IMR-90 (cell line): ENCODE data around the gene CFHR2. TPM values are rescaled to one million over a fixed set of nuclear protein-coding genes. Genes with fewer than 3 reads are reported as not detected.

Experiments
- ATAC-seq: fragments of 200-7000 bp; cut with Tn5 transposase; 2 replicates; pipeline ENCODE4 v1.9.1; 2020; ENCODE audit warnings: low read depth, mild to moderate bottlenecking, moderate library complexity
- BruUV-seq: library from RNA; stranded (reverse); fragments of 400-500 nt; replicated peaks from 2 replicates; lab custom pipeline; 2021; lab: Mats Ljungman, UMichigan
- CTCF ChIA-PET: fragments of 300-600 bp; formaldehyde crosslinking; extraction: SDS; loops from one replicate; lab custom pipeline; 2021; ENCODE audit warnings: antibody characterized with exemption; lab: Yijun Ruan, JAX
- POLR2A ChIA-PET: fragments of 300-600 bp; sonication (Branson Sonifier 250); formaldehyde crosslinking; loops from one replicate; lab custom pipeline; 2022; ENCODE audit warnings: antibody characterized with exemption; ENCODE audit not compliant: unreplicated experiment; lab: Charles Lee
- DNase-seq: peaks from one replicate; pipeline ENCODE4 v3.0.0; 2013
- H2AFZ ChIP-seq: replicated peaks from 2 replicates; pipeline ENCODE3; 2013; ENCODE audit warnings: low read length, mild to moderate bottlenecking; ENCODE audit not compliant: poor library complexity
- H2AK5ac ChIP-seq: 2 replicates; pipeline ENCODE4 v1.6.1; 2013; ENCODE audit warnings: low read depth, low read length, inconsistent platforms
- H2AK9ac ChIP-seq: replicated peaks from 2 replicates; pipeline ENCODE3; 2013; ENCODE audit warnings: mild to moderate bottlenecking, low read depth, low read length, moderate library complexity; ENCODE audit not compliant: poor library complexity
- H2BK120ac ChIP-seq: 2 replicates; pipeline ENCODE4 v1.6.1; 2013; ENCODE audit warnings: low read depth, low read length, inconsistent platforms
- H2BK15ac ChIP-seq: 3 replicates; pipeline ENCODE4 v1.6.1; 2013; ENCODE audit warnings: low read depth, low read length, inconsistent platforms
- H2BK20ac ChIP-seq: 2 replicates; pipeline ENCODE4 v1.6.1; 2013; ENCODE audit warnings: low read depth, mild to moderate bottlenecking, inconsistent platforms, low read length, moderate library complexity
- H2BK5ac ChIP-seq: 2 replicates; pipeline ENCODE4 v1.6.1; 2013; ENCODE audit warnings: mild to moderate bottlenecking, low read depth, low read length, inconsistent platforms; ENCODE audit not compliant: poor library complexity, severe bottlenecking
- H3K14ac ChIP-seq: replicated peaks from 2 replicates; pipeline ENCODE4 v1.6.1; 2013; ENCODE audit warnings: low read depth, low read length, inconsistent platforms
- H3K18ac ChIP-seq: 2 replicates; pipeline ENCODE4 v1.6.1; 2013; ENCODE audit warnings: low read depth, low read length, control low read depth
- H3K23ac ChIP-seq: 2 replicates; pipeline ENCODE4 v1.6.1; 2013; ENCODE audit warnings: low read depth, low read length, inconsistent platforms
- H3K27ac ChIP-seq: 2 replicates; pipeline ENCODE4 v1.5.1; 2013; ENCODE audit warnings: mild to moderate bottlenecking, control low read depth, low read length; ENCODE audit not compliant: insufficient read depth
- H3K27me3 ChIP-seq: 2 replicates; pipeline ENCODE4 v1.6.1; 2013; ENCODE audit warnings: low read length; ENCODE audit not compliant: control insufficient read depth, insufficient read depth
- H3K36me3 ChIP-seq: 2 replicates; pipeline ENCODE4 v1.6.1; 2013; ENCODE audit warnings: low read length, mixed read lengths; ENCODE audit not compliant: control insufficient read depth, insufficient read depth
- H3K4ac ChIP-seq: 2 replicates; pipeline ENCODE4 v1.6.1; 2013; ENCODE audit warnings: low read depth, low read length, inconsistent platforms
- H3K4me1 ChIP-seq: 2 replicates; pipeline ENCODE4 v1.6.1; 2013; ENCODE audit warnings: low read length, mixed read lengths; ENCODE audit not compliant: control insufficient read depth, insufficient read depth
- H3K4me2 ChIP-seq: 2 replicates; pipeline ENCODE4 v1.6.1; 2013; ENCODE audit warnings: low read depth, mild to moderate bottlenecking, control low read depth, low read length, moderate library complexity
- H3K4me3 ChIP-seq: 2 replicates; pipeline ENCODE4 v1.5.1; 2013; ENCODE audit warnings: low read depth, mild to moderate bottlenecking, control low read depth, low read length, moderate library complexity; ENCODE audit not compliant: insufficient read depth
- H3K56ac ChIP-seq: 2 replicates; pipeline ENCODE4 v1.6.1; 2013; ENCODE audit warnings: low read length, inconsistent platforms; ENCODE audit not compliant: insufficient read depth; ENCODE audit errors: extremely low read depth
- H3K79me1 ChIP-seq, 2 experiments: 2 replicates each; pipeline ENCODE4 v1.6.1; 2013; ENCODE audit warnings: low read length in 2 of 2, inconsistent platforms in 1 of 2, low read depth in 1 of 2
- H3K9ac ChIP-seq: 2 replicates; pipeline ENCODE4 v1.6.1; 2013; ENCODE audit warnings: low read depth, low read length, control low read depth
- H3K9me1 ChIP-seq: 2 replicates; pipeline ENCODE4 v1.6.1; 2013; ENCODE audit warnings: low read length, inconsistent platforms; ENCODE audit not compliant: insufficient read depth
- H3K9me3 ChIP-seq: 2 replicates; pipeline ENCODE4 v1.6.1; 2013; ENCODE audit warnings: low read length; ENCODE audit not compliant: control insufficient read depth, insufficient read depth
- H4K20me1 ChIP-seq: 2 replicates; pipeline ENCODE4 v1.6.1; 2013; ENCODE audit warnings: low read length, inconsistent platforms; ENCODE audit not compliant: insufficient read depth
- H4K5ac ChIP-seq: 2 replicates; pipeline ENCODE4 v1.6.1; 2013; ENCODE audit warnings: mild to moderate bottlenecking, low read depth, low read length, control low read depth
- H4K8ac ChIP-seq, 2 experiments: 2 replicates each; pipeline ENCODE4 v1.6.1; 2013; ENCODE audit warnings: low read depth in 2 of 2, low read length in 2 of 2, control low read depth in 1 of 2, inconsistent platforms in 1 of 2
- H4K91ac ChIP-seq: 2 replicates; pipeline ENCODE4 v1.6.1; 2013; ENCODE audit warnings: low read depth, low read length, inconsistent platforms; ENCODE audit not compliant: insufficient read depth
- BHLHE40 ChIP-seq: fragments of 150-350 bp; IDR thresholded peaks from 2 replicates; pipeline ENCODE4 v1.6.1; 2016; ENCODE audit warnings: mild to moderate bottlenecking, low read depth, low read length
- CEBPB ChIP-seq: IDR thresholded peaks from 2 replicates; pipeline ENCODE4 v1.6.1; 2012; ENCODE audit warnings: low read depth, low read length, improper control_type of control experiment
- CHD1 ChIP-seq: IDR thresholded peaks from 2 replicates; pipeline ENCODE4 v1.6.1; 2012; ENCODE audit warnings: low read depth, low read length, improper control_type of control experiment
- FOS ChIP-seq: fragments of 150-350 bp; IDR thresholded peaks from 2 replicates; pipeline ENCODE4 v1.6.1; 2016; ENCODE audit warnings: low read depth, low read length
- MAFK ChIP-seq: IDR thresholded peaks from 2 replicates; pipeline ENCODE4 v1.6.1; 2012; ENCODE audit warnings: low read depth, low read length, improper control_type of control experiment
- MAZ ChIP-seq: IDR thresholded peaks from 2 replicates; pipeline ENCODE4 v1.6.1; 2012; ENCODE audit warnings: low read depth, mild to moderate bottlenecking, low read length, improper control_type of control experiment, moderate library complexity, borderline replicate concordance
- MXI1 ChIP-seq: IDR thresholded peaks from 2 replicates; pipeline ENCODE4 v1.6.1; 2012; ENCODE audit warnings: low read depth, mild to moderate bottlenecking, low read length, moderate library complexity, borderline replicate concordance
- NFE2L2 ChIP-seq: fragments of 150-350 bp; IDR thresholded peaks from 2 replicates; pipeline ENCODE4 v1.6.1; 2016; ENCODE audit warnings: low read depth, mild to moderate bottlenecking, low read length
- POLR2A ChIP-seq: IDR thresholded peaks from 2 replicates; pipeline ENCODE4 v1.6.1; 2012; ENCODE audit warnings: mild to moderate bottlenecking, low read depth, low read length
- RAD21 ChIP-seq: IDR thresholded peaks from 2 replicates; pipeline ENCODE4 v1.6.1; 2012; ENCODE audit warnings: low read length, improper control_type of control experiment
- RCOR1 ChIP-seq: IDR thresholded peaks from 2 replicates; pipeline ENCODE4 v1.6.1; 2012; ENCODE audit warnings: mild to moderate bottlenecking, low read length, improper control_type of control experiment; ENCODE audit not compliant: insufficient replicate concordance
- RFX5 ChIP-seq: IDR thresholded peaks from 2 replicates; pipeline ENCODE4 v1.8.0; 2012; ENCODE audit warnings: low read depth, mild to moderate bottlenecking, low read length, moderate library complexity
- SMC3 ChIP-seq: fragments of 150-350 bp; IDR thresholded peaks from 2 replicates; pipeline ENCODE4 v1.6.1; 2016; ENCODE audit warnings: low read depth, mild to moderate bottlenecking, antibody characterized with exemption, low read length, moderate library complexity
- WGBS, 2 experiments: methylation state at CpG; one replicate each; pipeline versions ENCODE4 v1.1.5 to v1.1.7; 2013; ENCODE audit warnings: missing lambda C conversion rate in 2 of 2; ENCODE audit not compliant: insufficient read length in 1 of 2; ENCODE audit errors: extremely low coverage in 2 of 2; 5-methylcytosine and 5-hydroxymethylcytosine counted together
- dilution Hi-C: fragments of 300-500 bp; cut with HindIII; formaldehyde crosslinking; loops from one replicate; pipeline ENCODE4 v1.14.3; 2018; ENCODE audit warnings: low sequenced_read_pairs; ENCODE audit not compliant: unreplicated experiment
- in situ Hi-C: fragments of 300-500 bp; cut with MboI; formaldehyde crosslinking; loops from 3 replicates; pipeline ENCODE4 v1.14.3; 2019; ENCODE audit warnings: low sequenced_read_pairs, inconsistent platforms, mixed read lengths
- intact Hi-C: fragments of 100-400 bp; cut with micrococcal nuclease; formaldehyde crosslinking; loops from 2 replicates; pipeline ENCODE4 v1.10.0; 2022
- polyA plus RNA-seq, 3 experiments: library from polyadenylated mRNA; depleted of rRNA; stranded (reverse); fragments of >200 nt; gene quantifications; 2 replicates each; pipeline ENCODE4 v1.2.3, GENCODE V29; 2012; ENCODE audit warnings: low replicate concordance in 1 of 3
- total RNA-seq: library from RNA; depleted of rRNA; stranded (reverse); fragments of >200 nt; gene quantifications from 2 replicates; pipeline ENCODE4 v1.2.3, GENCODE V29; 2012
- TF ChIP-seq, protein P1 (sequence below): fragments of 150-350 bp; IDR thresholded peaks from 2 replicates; pipeline ENCODE4 v1.6.1; 2016; ENCODE audit warnings: low read depth, mild to moderate bottlenecking, low read length, moderate library complexity, borderline replicate concordance
- TF ChIP-seq, protein P2 (sequence below): fragments of 150-350 bp; IDR thresholded peaks from 2 replicates; pipeline ENCODE4 v1.6.1; 2017; ENCODE audit warnings: mild to moderate bottlenecking, antibody characterized with exemption, low read length, low read depth
- TF ChIP-seq, protein P3 (sequence below): conservative IDR thresholded peaks from 2 replicates; pipeline ENCODE4 v1.5.1; 2012; ENCODE audit warnings: mild to moderate bottlenecking, low read depth, low read length, improper control_type of control experiment

CFHR2 gene
- total and polyA plus RNA-seq, 2 of the 4 experiments (the other 2 are of a cell fraction), result not detected

DNA sequence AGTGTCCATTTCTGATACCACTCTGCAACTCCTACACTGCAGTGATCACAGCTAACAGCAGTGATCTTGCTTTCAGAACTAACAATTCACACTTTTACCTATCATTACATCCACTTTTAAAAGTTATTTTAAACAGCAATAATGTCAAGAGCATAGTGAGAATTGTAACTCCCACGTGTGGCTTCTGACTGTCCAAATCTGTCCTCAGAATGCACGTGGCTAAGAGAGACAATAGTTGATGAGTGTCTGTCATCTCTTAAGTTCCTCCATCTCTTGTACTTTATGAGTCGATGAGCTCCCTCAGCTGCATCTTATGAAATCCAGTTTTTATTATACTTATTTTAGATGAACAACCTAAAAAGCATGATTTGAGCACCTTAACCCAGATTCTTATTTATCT lies 17.3 kb downstream of the CFHR2 start:
- Histone ChIP-seq H3K79me1 (no peaks in the 10 kb centered on the region), H3K4me2 (no peak overlapping the region), H3K27ac (no peak overlapping the region), H3K9me3 (no peaks in the 10 kb centered on the region), H2AK5ac (no peak overlapping the region), H4K91ac (no peak overlapping the region), H4K5ac (no peak overlapping the region), H3K36me3 (no peaks in the 10 kb centered on the region), H2AFZ (no peak overlapping the region), H3K56ac (no peak overlapping the region), H2BK5ac (no peak overlapping the region), H3K14ac (no peak overlapping the region), H3K4me1 (no peaks in the 10 kb centered on the region), H4K20me1 (no peaks in the 10 kb centered on the region), H2BK15ac (no peak overlapping the region), H3K23ac (no peak overlapping the region), H3K4me3 (no peak overlapping the region), H3K9ac (no peak overlapping the region), H3K9me1 (no peaks in the 10 kb centered on the region), H3K4ac (no peak overlapping the region), H3K18ac (no peak overlapping the region), H2AK9ac (no peak overlapping the region), H4K8ac (no peak overlapping the region), H2BK120ac (no peak overlapping the region), H2BK20ac (no peak overlapping the region), H3K27me3 (no peaks in the 10 kb centered on the region)
- no TSS peak for BruUV-seq
- POLR2A ChIA-PET, result no interaction called here
- TF ChIP-seq RFX5, result no peak
- TF ChIP-seq MAZ, result no peak
- TF ChIP-seq RCOR1, result no peak
- TF ChIP-seq, protein P1, sequence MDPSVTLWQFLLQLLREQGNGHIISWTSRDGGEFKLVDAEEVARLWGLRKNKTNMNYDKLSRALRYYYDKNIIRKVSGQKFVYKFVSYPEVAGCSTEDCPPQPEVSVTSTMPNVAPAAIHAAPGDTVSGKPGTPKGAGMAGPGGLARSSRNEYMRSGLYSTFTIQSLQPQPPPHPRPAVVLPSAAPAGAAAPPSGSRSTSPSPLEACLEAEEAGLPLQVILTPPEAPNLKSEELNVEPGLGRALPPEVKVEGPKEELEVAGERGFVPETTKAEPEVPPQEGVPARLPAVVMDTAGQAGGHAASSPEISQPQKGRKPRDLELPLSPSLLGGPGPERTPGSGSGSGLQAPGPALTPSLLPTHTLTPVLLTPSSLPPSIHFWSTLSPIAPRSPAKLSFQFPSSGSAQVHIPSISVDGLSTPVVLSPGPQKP, result no peak
- TF ChIP-seq CHD1, result no peak
- no peak for TF ChIP-seq RAD21
- no peak for TF ChIP-seq CEBPB
- no peak for TF ChIP-seq POLR2A
- TF ChIP-seq BHLHE40, result no peak
- no peak for TF ChIP-seq FOS
- TF ChIP-seq, protein P2, sequence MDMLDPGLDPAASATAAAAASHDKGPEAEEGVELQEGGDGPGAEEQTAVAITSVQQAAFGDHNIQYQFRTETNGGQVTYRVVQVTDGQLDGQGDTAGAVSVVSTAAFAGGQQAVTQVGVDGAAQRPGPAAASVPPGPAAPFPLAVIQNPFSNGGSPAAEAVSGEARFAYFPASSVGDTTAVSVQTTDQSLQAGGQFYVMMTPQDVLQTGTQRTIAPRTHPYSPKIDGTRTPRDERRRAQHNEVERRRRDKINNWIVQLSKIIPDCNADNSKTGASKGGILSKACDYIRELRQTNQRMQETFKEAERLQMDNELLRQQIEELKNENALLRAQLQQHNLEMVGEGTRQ, result no peak
- TF ChIP-seq MAFK, result no peak
- no peak for TF ChIP-seq SMC3
- TF ChIP-seq MXI1, result no peak
- TF ChIP-seq NFE2L2, result no peak
- TF ChIP-seq, protein P3, sequence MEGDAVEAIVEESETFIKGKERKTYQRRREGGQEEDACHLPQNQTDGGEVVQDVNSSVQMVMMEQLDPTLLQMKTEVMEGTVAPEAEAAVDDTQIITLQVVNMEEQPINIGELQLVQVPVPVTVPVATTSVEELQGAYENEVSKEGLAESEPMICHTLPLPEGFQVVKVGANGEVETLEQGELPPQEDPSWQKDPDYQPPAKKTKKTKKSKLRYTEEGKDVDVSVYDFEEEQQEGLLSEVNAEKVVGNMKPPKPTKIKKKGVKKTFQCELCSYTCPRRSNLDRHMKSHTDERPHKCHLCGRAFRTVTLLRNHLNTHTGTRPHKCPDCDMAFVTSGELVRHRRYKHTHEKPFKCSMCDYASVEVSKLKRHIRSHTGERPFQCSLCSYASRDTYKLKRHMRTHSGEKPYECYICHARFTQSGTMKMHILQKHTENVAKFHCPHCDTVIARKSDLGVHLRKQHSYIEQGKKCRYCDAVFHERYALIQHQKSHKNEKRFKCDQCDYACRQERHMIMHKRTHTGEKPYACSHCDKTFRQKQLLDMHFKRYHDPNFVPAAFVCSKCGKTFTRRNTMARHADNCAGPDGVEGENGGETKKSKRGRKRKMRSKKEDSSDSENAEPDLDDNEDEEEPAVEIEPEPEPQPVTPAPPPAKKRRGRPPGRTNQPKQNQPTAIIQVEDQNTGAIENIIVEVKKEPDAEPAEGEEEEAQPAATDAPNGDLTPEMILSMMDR, result no peak
- WGBS, 2 experiments, result no CpG with 5 or more reads among the region's 3 CpGs
- CTCF ChIA-PET, result no interaction called here
- DNase-seq, result no peak
- dilution Hi-C loops (no loop called here), in situ Hi-C loops (no loop called here), intact Hi-C loops (no loop called here)
- ATAC-seq, result no peak
